WTC11 (cell line): ENCODE results near the gene MACROD2. TPM values are rescaled to one million over a fixed set of nuclear protein-coding genes. Genes with fewer than 3 reads are reported as not detected.

Experiments
- ATAC-seq: fragments of 200-7000 bp; cut with Tn5 transposase; 2 replicates; pipeline ENCODE4 v1.10.0; 2021; ENCODE audit warnings: mild to moderate bottlenecking, moderate library complexity
- CTCF ChIA-PET: fragments of 300-600 bp; sonication (Branson Sonifier 250); formaldehyde crosslinking; loops from one replicate; lab custom pipeline; 2021; ENCODE audit warnings: antibody characterized with exemption; lab: Charles Lee
- POLR2A ChIA-PET: fragments of 350-600 bp; sonication (Branson Sonifier 250); formaldehyde crosslinking; loops from one replicate; lab custom pipeline; 2021; ENCODE audit warnings: antibody characterized with exemption; lab: Charles Lee
- DNase-seq: peaks from one replicate; pipeline ENCODE4 v3.0.0; 2021; ENCODE audit warnings: low spot score
- H3K27ac Mint-ChIP-seq: 2 replicates; pipeline ENCODE4 v1.8.0; 2021; ENCODE audit warnings: mixed read lengths
- H3K27me3 Mint-ChIP-seq: 2 replicates; pipeline ENCODE4 v1.8.0; 2021; ENCODE audit warnings: low read depth, mild to moderate bottlenecking, moderate library complexity, mixed read lengths
- H3K36me3 Mint-ChIP-seq: 2 replicates; pipeline ENCODE4 v1.8.0; 2021; ENCODE audit warnings: mixed read lengths
- H3K4me1 Mint-ChIP-seq: 2 replicates; pipeline ENCODE4 v1.8.0; 2022; ENCODE audit warnings: mixed read lengths
- H3K4me3 Mint-ChIP-seq: 2 replicates; pipeline ENCODE4 v1.8.0; 2021; ENCODE audit warnings: mild to moderate bottlenecking, moderate library complexity, mixed read lengths
- H3K9me3 Mint-ChIP-seq: 2 replicates; pipeline ENCODE4 v1.8.0; 2021; ENCODE audit warnings: mixed read lengths
- CREM ChIP-seq: sonication (generic); formaldehyde crosslinking; IDR thresholded peaks from 2 replicates; pipeline ENCODE4 v1.8.1; 2022; ENCODE audit warnings: mild to moderate bottlenecking, missing genetic modification reagents, moderate library complexity
- EMX1 ChIP-seq: fragments of 250-450 bp; sonication (Bioruptor Pico); IDR thresholded peaks from 2 replicates; pipeline ENCODE4 v1.8.0; 2021; ENCODE audit warnings: mild to moderate bottlenecking
- ETV6 ChIP-seq: sonication (generic); formaldehyde crosslinking; IDR thresholded peaks from 2 replicates; pipeline ENCODE4 v1.8.1; 2022; ENCODE audit warnings: mild to moderate bottlenecking, missing genetic modification reagents
- JUN ChIP-seq: sonication (generic); formaldehyde crosslinking; IDR thresholded peaks from 2 replicates; pipeline ENCODE4 v1.8.0; 2023; ENCODE audit warnings: mild to moderate bottlenecking, missing genetic modification reagents
- NFYB ChIP-seq: sonication (generic); formaldehyde crosslinking; conservative IDR thresholded peaks from 2 replicates; pipeline ENCODE4 v1.8.0; 2022; ENCODE audit warnings: low read depth, missing genetic modification reagents
- NR2C2 ChIP-seq: sonication (generic); formaldehyde crosslinking; IDR thresholded peaks from 2 replicates; pipeline ENCODE4 v1.8.0; 2022; ENCODE audit warnings: mild to moderate bottlenecking, missing genetic modification reagents
- ZNF138 ChIP-seq: sonication (generic); formaldehyde crosslinking; conservative IDR thresholded peaks from 2 replicates; pipeline ENCODE4 v1.8.1; 2022; ENCODE audit warnings: mild to moderate bottlenecking, moderate library complexity, missing genetic modification reagents
- ZNF263 ChIP-seq: sonication (generic); formaldehyde crosslinking; IDR thresholded peaks from 2 replicates; pipeline ENCODE4 v1.8.1; 2022; ENCODE audit warnings: low read depth, mild to moderate bottlenecking, moderate library complexity, missing genetic modification reagents
- ZNF317 ChIP-seq: sonication (generic); formaldehyde crosslinking; IDR thresholded peaks from 2 replicates; pipeline ENCODE4 v1.8.1; 2023; ENCODE audit warnings: low read depth, mild to moderate bottlenecking, moderate library complexity, missing genetic modification reagents, borderline replicate concordance
- total RNA-seq: library from RNA; stranded (reverse); gene quantifications from 3 replicates; pipeline ENCODE4 v1.2.3, GENCODE V29; 2021
- TF ChIP-seq, protein P1 (sequence below): sonication (generic); formaldehyde crosslinking; IDR thresholded peaks from 2 replicates; pipeline ENCODE4 v1.8.0; 2022; ENCODE audit warnings: missing genetic modification reagents
- TF ChIP-seq, protein P2 (sequence below): sonication (generic); formaldehyde crosslinking; IDR thresholded peaks from 2 replicates; pipeline ENCODE4 v1.8.0; 2022; ENCODE audit warnings: mild to moderate bottlenecking, missing genetic modification reagents
- TF ChIP-seq, protein P3 (sequence below): fragments of 250-450 bp; sonication (Bioruptor Pico); conservative IDR thresholded peaks from 2 replicates; pipeline ENCODE4 v1.9.0; 2021; ENCODE audit warnings: mild to moderate bottlenecking
- TF ChIP-seq, protein P4 (sequence below): sonication (generic); formaldehyde crosslinking; IDR thresholded peaks from 2 replicates; pipeline ENCODE4 v1.8.1; 2023; ENCODE audit warnings: mild to moderate bottlenecking, missing genetic modification reagents, borderline replicate concordance
- TF ChIP-seq, protein P5 (sequence below): sonication (generic); formaldehyde crosslinking; IDR thresholded peaks from 2 replicates; pipeline ENCODE4 v1.8.1; 2022; ENCODE audit warnings: mild to moderate bottlenecking, missing genetic modification reagents, moderate library complexity, borderline replicate concordance
- TF ChIP-seq, protein P6 (sequence below): sonication (generic); formaldehyde crosslinking; IDR thresholded peaks from 2 replicates; pipeline ENCODE4 v1.8.0; 2022; ENCODE audit warnings: mild to moderate bottlenecking, missing genetic modification reagents

MACROD2 gene
- total RNA-seq, 1 experiment from 2014 or later: 4.1 TPM

DNA sequence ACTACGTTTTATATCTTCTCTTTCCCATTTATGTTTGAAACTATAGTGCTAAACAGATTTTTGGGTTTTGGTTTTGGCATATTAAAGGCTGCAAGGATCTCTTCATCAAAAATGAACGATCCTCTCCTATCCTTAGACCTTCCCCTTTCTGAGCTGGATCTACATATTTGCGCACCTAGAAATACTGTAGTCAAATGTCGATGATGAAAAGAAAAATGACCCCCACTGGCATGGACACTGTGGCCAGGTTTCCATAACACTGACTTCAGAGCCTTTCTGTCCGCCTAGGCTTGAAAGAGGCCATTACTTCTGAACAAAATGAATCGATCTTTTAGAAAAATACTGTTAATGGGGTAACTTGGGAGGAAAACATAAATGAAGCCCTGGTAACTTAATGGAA lies 336.3 kb downstream of the MACROD2 start:
- POLR2A ChIA-PET: no interaction called here

DNA sequence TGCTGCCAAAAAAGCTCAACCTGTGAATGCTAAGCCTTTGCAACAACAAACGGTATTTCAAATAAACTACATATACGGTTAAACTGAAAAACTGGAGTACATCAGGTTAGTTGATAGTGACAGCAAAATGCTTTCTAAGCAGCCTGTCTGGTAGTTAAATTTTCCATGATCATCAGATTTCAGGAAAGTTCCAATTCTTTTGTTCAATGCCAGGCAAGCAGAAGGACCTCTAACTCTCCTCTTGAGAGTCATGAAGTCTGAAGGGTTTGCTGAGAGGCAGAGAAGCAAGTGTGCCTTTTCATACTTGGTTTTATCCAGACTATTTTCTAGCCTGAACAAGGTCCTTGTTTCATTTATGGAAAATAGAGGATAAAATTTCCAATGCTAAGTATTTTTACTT lies 337.6 kb downstream of the MACROD2 start:
- no peaks in the 10 kb centered on the region for H3K9me3 Mint-ChIP-seq
- ATAC-seq (no peak), DNase-seq (no peak)
- H3K4me1 Mint-ChIP-seq: peaks cover 41% of the 10 kb centered on the region
- H3K4me3 Mint-ChIP-seq: no peak overlapping the region
- CTCF ChIA-PET: no interaction called here
- POLR2A ChIA-PET: no interaction called here
- peaks cover 45% of the 10 kb centered on the region for H3K27me3 Mint-ChIP-seq
- H3K36me3 Mint-ChIP-seq: no peaks in the 10 kb centered on the region
- no peak overlapping the region for H3K27ac Mint-ChIP-seq
- TF ChIP-seq, protein P1, sequence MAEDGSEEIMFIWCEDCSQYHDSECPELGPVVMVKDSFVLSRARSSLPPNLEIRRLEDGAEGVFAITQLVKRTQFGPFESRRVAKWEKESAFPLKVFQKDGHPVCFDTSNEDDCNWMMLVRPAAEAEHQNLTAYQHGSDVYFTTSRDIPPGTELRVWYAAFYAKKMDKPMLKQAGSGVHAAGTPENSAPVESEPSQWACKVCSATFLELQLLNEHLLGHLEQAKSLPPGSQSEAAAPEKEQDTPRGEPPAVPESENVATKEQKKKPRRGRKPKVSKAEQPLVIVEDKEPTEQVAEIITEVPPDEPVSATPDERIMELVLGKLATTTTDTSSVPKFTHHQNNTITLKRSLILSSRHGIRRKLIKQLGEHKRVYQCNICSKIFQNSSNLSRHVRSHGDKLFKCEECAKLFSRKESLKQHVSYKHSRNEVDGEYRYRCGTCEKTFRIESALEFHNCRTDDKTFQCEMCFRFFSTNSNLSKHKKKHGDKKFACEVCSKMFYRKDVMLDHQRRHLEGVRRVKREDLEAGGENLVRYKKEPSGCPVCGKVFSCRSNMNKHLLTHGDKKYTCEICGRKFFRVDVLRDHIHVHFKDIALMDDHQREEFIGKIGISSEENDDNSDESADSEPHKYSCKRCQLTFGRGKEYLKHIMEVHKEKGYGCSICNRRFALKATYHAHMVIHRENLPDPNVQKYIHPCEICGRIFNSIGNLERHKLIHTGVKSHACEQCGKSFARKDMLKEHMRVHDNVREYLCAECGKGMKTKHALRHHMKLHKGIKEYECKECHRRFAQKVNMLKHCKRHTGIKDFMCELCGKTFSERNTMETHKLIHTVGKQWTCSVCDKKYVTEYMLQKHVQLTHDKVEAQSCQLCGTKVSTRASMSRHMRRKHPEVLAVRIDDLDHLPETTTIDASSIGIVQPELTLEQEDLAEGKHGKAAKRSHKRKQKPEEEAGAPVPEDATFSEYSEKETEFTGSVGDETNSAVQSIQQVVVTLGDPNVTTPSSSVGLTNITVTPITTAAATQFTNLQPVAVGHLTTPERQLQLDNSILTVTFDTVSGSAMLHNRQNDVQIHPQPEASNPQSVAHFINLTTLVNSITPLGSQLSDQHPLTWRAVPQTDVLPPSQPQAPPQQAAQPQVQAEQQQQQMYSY (CRISPR knock-in tag): no peak
- TF ChIP-seq NFYB (CRISPR knock-in tag) (no peak), ETV6 (CRISPR knock-in tag) (no peak), JUN (CRISPR knock-in tag) (no peak), CREM (no peak)
- TF ChIP-seq, protein P2, sequence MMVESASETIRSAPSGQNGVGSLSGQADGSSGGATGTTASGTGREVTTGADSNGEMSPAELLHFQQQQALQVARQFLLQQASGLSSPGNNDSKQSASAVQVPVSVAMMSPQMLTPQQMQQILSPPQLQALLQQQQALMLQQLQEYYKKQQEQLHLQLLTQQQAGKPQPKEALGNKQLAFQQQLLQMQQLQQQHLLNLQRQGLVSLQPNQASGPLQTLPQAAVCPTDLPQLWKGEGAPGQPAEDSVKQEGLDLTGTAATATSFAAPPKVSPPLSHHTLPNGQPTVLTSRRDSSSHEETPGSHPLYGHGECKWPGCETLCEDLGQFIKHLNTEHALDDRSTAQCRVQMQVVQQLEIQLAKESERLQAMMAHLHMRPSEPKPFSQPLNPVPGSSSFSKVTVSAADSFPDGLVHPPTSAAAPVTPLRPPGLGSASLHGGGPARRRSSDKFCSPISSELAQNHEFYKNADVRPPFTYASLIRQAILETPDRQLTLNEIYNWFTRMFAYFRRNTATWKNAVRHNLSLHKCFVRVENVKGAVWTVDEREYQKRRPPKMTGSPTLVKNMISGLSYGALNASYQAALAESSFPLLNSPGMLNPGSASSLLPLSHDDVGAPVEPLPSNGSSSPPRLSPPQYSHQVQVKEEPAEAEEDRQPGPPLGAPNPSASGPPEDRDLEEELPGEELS (CRISPR knock-in tag): no peak
- TF ChIP-seq, protein P3, sequence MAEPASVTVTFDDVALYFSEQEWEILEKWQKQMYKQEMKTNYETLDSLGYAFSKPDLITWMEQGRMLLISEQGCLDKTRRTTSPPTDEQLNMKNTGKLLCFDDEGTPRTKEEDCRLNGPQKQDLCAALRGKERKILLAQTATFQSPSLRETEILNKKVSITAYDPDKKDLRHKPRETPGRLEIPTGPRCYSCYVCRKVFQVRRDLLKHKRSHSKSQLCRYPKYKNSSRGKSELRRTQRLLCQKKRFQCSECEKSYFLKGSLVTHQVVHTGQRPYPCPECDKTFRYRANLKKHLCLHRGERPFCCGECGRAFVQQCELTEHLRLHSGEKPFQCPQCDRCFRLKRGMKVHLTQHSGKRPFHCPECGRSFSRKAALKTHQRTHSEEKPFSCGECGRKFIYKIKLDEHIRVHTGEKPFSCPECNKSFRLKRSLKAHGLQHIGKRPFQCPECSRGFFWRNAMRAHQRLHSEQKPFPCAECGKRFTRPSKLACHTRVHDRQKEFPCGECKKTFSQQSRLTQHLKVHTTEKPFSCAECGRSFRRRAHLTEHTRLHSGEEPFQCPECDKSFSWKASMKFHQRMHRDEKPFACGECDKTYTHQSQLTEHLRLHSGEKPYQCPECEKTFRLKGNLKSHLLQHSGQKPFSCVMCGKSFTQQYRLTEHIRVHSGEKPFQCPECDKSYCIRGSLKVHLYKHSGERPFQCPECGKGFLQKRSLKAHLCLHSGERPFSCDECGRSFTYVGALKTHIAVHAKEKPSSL (CRISPR knock-in tag): no peak
- TF ChIP-seq, protein P4, sequence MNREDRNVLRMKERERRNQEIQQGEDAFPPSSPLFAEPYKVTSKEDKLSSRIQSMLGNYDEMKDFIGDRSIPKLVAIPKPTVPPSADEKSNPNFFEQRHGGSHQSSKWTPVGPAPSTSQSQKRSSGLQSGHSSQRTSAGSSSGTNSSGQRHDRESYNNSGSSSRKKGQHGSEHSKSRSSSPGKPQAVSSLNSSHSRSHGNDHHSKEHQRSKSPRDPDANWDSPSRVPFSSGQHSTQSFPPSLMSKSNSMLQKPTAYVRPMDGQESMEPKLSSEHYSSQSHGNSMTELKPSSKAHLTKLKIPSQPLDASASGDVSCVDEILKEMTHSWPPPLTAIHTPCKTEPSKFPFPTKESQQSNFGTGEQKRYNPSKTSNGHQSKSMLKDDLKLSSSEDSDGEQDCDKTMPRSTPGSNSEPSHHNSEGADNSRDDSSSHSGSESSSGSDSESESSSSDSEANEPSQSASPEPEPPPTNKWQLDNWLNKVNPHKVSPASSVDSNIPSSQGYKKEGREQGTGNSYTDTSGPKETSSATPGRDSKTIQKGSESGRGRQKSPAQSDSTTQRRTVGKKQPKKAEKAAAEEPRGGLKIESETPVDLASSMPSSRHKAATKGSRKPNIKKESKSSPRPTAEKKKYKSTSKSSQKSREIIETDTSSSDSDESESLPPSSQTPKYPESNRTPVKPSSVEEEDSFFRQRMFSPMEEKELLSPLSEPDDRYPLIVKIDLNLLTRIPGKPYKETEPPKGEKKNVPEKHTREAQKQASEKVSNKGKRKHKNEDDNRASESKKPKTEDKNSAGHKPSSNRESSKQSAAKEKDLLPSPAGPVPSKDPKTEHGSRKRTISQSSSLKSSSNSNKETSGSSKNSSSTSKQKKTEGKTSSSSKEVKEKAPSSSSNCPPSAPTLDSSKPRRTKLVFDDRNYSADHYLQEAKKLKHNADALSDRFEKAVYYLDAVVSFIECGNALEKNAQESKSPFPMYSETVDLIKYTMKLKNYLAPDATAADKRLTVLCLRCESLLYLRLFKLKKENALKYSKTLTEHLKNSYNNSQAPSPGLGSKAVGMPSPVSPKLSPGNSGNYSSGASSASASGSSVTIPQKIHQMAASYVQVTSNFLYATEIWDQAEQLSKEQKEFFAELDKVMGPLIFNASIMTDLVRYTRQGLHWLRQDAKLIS (CRISPR knock-in tag): no peak

More for the DNA sequence above, 336.3 kb downstream of the MACROD2 start:
- Mint-ChIP-seq H3K9me3 (no peaks in the 10 kb centered on the region), H3K4me3 (no peak overlapping the region), H3K36me3 (no peaks in the 10 kb centered on the region), H3K27me3 (peaks cover 45% of the 10 kb centered on the region), H3K4me1 (peaks cover 33% of the 10 kb centered on the region), H3K27ac (no peak overlapping the region)
- ATAC-seq: no peak
- CTCF ChIA-PET: interaction anchor here (0.5 kb wide), 1 partner anchor 131 kb away, joined by 3 read pairs; no protein-coding TSS in a partner anchor
- DNase-seq: no peak
- TF ChIP-seq, protein P5, sequence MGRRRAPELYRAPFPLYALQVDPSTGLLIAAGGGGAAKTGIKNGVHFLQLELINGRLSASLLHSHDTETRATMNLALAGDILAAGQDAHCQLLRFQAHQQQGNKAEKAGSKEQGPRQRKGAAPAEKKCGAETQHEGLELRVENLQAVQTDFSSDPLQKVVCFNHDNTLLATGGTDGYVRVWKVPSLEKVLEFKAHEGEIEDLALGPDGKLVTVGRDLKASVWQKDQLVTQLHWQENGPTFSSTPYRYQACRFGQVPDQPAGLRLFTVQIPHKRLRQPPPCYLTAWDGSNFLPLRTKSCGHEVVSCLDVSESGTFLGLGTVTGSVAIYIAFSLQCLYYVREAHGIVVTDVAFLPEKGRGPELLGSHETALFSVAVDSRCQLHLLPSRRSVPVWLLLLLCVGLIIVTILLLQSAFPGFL (CRISPR knock-in tag): no peak
- TF ChIP-seq ZNF317 (CRISPR knock-in tag) (no peak), ETV6 (CRISPR knock-in tag) (no peak), ZNF138 (no peak), NR2C2 (CRISPR knock-in tag) (no peak), ZNF263 (no peak), EMX1 (no peak)
- TF ChIP-seq, protein P2 (CRISPR knock-in tag): no peak
- TF ChIP-seq, protein P6, sequence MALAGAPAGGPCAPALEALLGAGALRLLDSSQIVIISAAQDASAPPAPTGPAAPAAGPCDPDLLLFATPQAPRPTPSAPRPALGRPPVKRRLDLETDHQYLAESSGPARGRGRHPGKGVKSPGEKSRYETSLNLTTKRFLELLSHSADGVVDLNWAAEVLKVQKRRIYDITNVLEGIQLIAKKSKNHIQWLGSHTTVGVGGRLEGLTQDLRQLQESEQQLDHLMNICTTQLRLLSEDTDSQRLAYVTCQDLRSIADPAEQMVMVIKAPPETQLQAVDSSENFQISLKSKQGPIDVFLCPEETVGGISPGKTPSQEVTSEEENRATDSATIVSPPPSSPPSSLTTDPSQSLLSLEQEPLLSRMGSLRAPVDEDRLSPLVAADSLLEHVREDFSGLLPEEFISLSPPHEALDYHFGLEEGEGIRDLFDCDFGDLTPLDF: no peak
